Coronary artery (tissue), 2 donors: ENCODE measurements around the gene AMIGO2.
A peak's percentile ranks its signal among the peaks of the same experiment; 100 is the strongest.
"Not testable (repeated sequence)": the region's sequence is repeated elsewhere in the genome, so short reads cannot be mapped to it uniquely, and the experiment has no call there.

Source experiments
- DNase-seq: peaks from one replicate; pipeline ENCODE4 v3.0.0-alpha.2; 2017; ENCODE audit warnings: low spot score
- H3K27ac ChIP-seq, 2 donors: fragments of 200-600 bp; sonication (generic); one replicate each; pipeline ENCODE4 v1.5.1; 2016 to 2019
- H3K4me3 ChIP-seq: fragments of 200-600 bp; sonication (generic); 2 replicates; pipeline ENCODE4 v1.5.1; 2016; ENCODE audit warnings: mild to moderate bottlenecking, moderate library complexity
- TF ChIP-seq, protein P1 (sequence below): fragments of 200-600 bp; sonication (generic); IDR thresholded peaks from one replicate; pipeline ENCODE4 v1.5.1; 2019; ENCODE audit warnings: antibody characterized with exemption

Gene AMIGO2

GRCh38 chr12:47079468-47079980, at the start of gene AMIGO2, which contains the start of gene PCED1B:
Gene AMIGO2, minus strand, starts transcription at chr12:47079959. Its CDS starts 957 bp downstream, at chr12:47079002.
Gene PCED1B, plus strand, starts transcription at chr12:47079621. Its CDS starts 155,443 bp downstream, at chr12:47235064.
- Histone ChIP-seq H3K4me3 (peak within 1 kb of the TSS; percentile 89), H3K27ac (peak within 1 kb of the TSS; percentile 98 to 99)
- peak; percentile 88 for DNase-seq
- TF ChIP-seq, protein P1, sequence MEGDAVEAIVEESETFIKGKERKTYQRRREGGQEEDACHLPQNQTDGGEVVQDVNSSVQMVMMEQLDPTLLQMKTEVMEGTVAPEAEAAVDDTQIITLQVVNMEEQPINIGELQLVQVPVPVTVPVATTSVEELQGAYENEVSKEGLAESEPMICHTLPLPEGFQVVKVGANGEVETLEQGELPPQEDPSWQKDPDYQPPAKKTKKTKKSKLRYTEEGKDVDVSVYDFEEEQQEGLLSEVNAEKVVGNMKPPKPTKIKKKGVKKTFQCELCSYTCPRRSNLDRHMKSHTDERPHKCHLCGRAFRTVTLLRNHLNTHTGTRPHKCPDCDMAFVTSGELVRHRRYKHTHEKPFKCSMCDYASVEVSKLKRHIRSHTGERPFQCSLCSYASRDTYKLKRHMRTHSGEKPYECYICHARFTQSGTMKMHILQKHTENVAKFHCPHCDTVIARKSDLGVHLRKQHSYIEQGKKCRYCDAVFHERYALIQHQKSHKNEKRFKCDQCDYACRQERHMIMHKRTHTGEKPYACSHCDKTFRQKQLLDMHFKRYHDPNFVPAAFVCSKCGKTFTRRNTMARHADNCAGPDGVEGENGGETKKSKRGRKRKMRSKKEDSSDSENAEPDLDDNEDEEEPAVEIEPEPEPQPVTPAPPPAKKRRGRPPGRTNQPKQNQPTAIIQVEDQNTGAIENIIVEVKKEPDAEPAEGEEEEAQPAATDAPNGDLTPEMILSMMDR: no peak

- Histone ChIP-seq H3K4me3 (no peak overlapping the region), H3K27ac (no peak overlapping the region)
- DNase-seq: no peak
- TF ChIP-seq, protein P1: no peak
Observed at GRCh38 chr12:47126246-47126645, 46.5 kb upstream of the AMIGO2 start.

- Histone ChIP-seq H3K27ac (peak overlapping the region in 1 of 2 donors; percentile 8), H3K4me3 (no peak overlapping the region)
- no peak for DNase-seq
- TF ChIP-seq, protein P1: no peak
Observed at GRCh38 chr12:47124451-47124850, 44.7 kb upstream of the AMIGO2 start.

- TF ChIP-seq, protein P1: no peak
- H3K4me3 ChIP-seq: no peak overlapping the region
- H3K27ac ChIP-seq: no peak overlapping the region
- DNase-seq: no peak
Observed at GRCh38 chr12:47123730-47124129, 44.0 kb upstream of the AMIGO2 start.

- TF ChIP-seq, protein P1: no peak
- no peak overlapping the region for H3K27ac ChIP-seq
- no peak overlapping the region for H3K4me3 ChIP-seq
- DNase-seq: no peak
Observed at GRCh38 chr12:47122602-47123001, 42.8 kb upstream of the AMIGO2 start.

DNA sequence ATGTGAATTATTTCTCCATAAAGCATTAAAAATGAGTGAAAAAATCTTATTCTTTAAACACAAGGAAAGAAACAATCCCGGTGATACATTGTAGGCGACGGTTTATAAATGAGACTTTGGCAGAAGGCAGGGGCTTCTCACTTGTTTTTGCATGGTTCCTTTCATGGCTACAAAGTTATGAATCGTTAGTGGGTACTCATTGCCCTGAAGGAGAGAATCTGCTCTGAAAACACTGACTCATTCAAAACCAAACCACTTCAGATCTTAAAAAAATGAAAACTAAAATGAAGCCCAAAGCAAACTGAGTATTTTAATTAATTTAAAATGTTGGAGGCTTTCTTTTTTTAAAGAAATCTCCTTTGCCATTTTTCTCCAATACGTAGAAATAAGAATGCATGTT, 41.4 kb upstream of the AMIGO2 start:
- TF ChIP-seq, protein P1: no peak
- no peak for DNase-seq
- H3K4me3 ChIP-seq: no peak overlapping the region
- peak overlapping the region in 1 of 2 donors; percentile 35 for H3K27ac ChIP-seq

DNA sequence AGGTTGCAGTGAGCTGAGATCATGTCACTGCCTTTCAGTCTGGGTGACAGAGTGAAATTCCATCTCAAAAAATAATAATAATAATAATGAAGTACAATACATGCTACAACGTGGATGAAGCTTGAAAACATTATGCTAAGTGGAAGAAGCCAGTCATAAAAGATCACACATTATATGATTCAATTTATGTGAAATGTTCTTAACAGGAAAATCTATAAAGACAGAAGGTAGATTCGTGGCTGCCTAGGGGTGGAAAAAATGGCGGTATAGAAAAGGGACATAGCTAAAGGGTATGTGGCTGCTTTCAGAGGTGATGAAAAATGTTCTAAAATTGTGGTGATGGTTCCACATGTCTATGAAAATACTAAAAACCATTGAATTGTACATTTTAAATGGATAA, 41.0 kb upstream of the AMIGO2 start:
- Histone ChIP-seq H3K4me3 (no peak overlapping the region), H3K27ac (peak overlapping the region in 1 of 2 donors; percentile 35)
- TF ChIP-seq, protein P1: no peak
- no peak for DNase-seq

DNA sequence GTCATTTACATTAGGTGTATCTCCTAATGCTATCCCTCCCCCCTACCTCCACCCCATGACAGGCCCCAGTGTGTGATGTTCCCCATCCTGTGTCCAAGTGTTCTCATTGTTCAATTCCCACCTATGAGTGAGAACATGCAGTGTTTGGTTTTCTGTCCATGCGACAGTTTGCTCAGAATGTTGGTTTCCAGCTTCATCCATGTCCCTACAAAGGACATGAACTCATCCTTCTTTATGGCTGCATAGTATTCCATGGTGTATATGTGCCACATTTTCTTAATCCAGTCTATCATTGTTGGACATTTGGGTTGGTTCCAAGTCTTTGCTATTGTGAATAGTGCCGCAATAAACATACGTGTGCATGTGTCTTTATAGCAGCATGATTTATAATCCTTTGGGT, 37.5 kb upstream of the AMIGO2 start:
- not testable (repeated sequence) for H3K27ac ChIP-seq, DNase-seq, H3K4me3 ChIP-seq
